Subcutaneous adipose tissue (tissue), 4 donors: Measurements from ENCODE around the gene OBSCN. TPM values are rescaled to one million over a fixed set of nuclear protein-coding genes. Genes with fewer than 3 reads are reported as not detected.

Experiments used
- CTCF ChIP-seq: fragments of 450-650 bp; IDR thresholded peaks from one replicate; pipeline ENCODE4 v1.5.1; 2016; ENCODE audit warnings: low read depth, mild to moderate bottlenecking, control low read depth, antibody characterized with exemption, moderate library complexity
- total RNA-seq, 4 donors: library from RNA; depleted of rRNA; stranded (reverse); fragments of >200 nt; gene quantifications; one replicate each; pipeline ENCODE4 v1.1.0, GENCODE V29; 2016

The OBSCN gene
- total RNA-seq, 4 donors from 2014 or later: 4.1 to 4.9 (median 4.7) TPM

GRCh38 chr1:228219962-228220780 is 12.3 kb downstream of the OBSCN start:
- TF ChIP-seq CTCF: no peak

GRCh38 chr1:228222548-228222947 is 14.7 kb downstream of the OBSCN start:
- TF ChIP-seq CTCF: no peak

GRCh38 chr1:228224198-228225164 is 16.6 kb downstream of the OBSCN start:
- TF ChIP-seq CTCF: no peak

GRCh38 chr1:228225165-228225710 is 17.4 kb downstream of the OBSCN start:
- TF ChIP-seq CTCF: no peak

GRCh38 chr1:228225740-228226139 is 17.9 kb downstream of the OBSCN start:
- TF ChIP-seq CTCF: no peak

GRCh38 chr1:228226141-228226874 is 18.5 kb downstream of the OBSCN start:
- no peak for TF ChIP-seq CTCF
